SK-N-SH (cell line): ENCODE measurements around the gene CCKAR. TPM values are rescaled to one million over a fixed set of nuclear protein-coding genes. Genes with fewer than 3 reads are reported as not detected.

Experiments
- CTCF ChIA-PET: fragments of 300-600, 350-600 bp; formaldehyde crosslinking; extraction: SDS; loops from one replicate; lab custom pipeline; 2021; lab: Yijun Ruan, JAX
- POLR2A ChIA-PET: fragments of 350-600 bp; sonication (Branson Sonifier 250); formaldehyde crosslinking; extraction: SDS; loops from one replicate; lab custom pipeline; 2020; ENCODE audit warnings: antibody characterized with exemption, inconsistent platforms; lab: Yijun Ruan, JAX
- DNase-seq: peaks from one replicate; pipeline ENCODE4 v3.0.0; 2012
- H2AFZ ChIP-seq: fragments of 200-600 bp; sonication (generic); 2 replicates; pipeline ENCODE4 v1.8.1; 2016; ENCODE audit warnings: antibody characterized with exemption, mild to moderate bottlenecking, low read depth
- H3F3A ChIP-seq: fragments of 200-600 bp; sonication (generic); replicated peaks from 2 replicates; pipeline ENCODE3; 2016; ENCODE audit warnings: antibody characterized with exemption, mild to moderate bottlenecking; ENCODE audit not compliant: insufficient read depth
- H3K27ac ChIP-seq, 2 experiments: fragments of 200-500 bp in 1 of 2; fragments of 200-600 bp in 1 of 2; sonication (Bioruptor generic) in 1 of 2; sonication (generic), shearing (Covaris generic) in 1 of 2; 2 replicates each; pipeline versions ENCODE4 v1.5.1 to v1.6.1; 2014 to 2016; ENCODE audit warnings: low read depth in 2 of 2, inconsistent platforms in 1 of 2, low read length in 1 of 2, mild to moderate bottlenecking in 1 of 2, mixed read lengths in 1 of 2
- H3K27me3 ChIP-seq: fragments of 200-600 bp; sonication (generic), shearing (Covaris generic); 2 replicates; pipeline ENCODE4 v1.6.1; 2016; ENCODE audit warnings: mixed run types; ENCODE audit not compliant: insufficient read depth
- H3K36me3 ChIP-seq, 2 experiments: fragments of 200-500 bp in 1 of 2; fragments of 200-600 bp in 1 of 2; sonication (Bioruptor generic) in 1 of 2; sonication (generic) in 1 of 2; replicated peaks in 1 of 2; 2 replicates each; pipeline versions ENCODE3 to v1.5.1; 2014 to 2016; ENCODE audit warnings: low read length in 1 of 2, mild to moderate bottlenecking in 1 of 2; ENCODE audit not compliant: insufficient read depth in 2 of 2, control insufficient read depth in 1 of 2
- H3K4me1 ChIP-seq, 2 experiments: fragments of 200-500 bp in 1 of 2; fragments of 200-600 bp in 1 of 2; sonication (Bioruptor generic) in 1 of 2; sonication (generic), shearing (Covaris generic) in 1 of 2; 2 replicates each; pipeline versions ENCODE4 v1.5.1 to v1.6.1; 2014 to 2016; ENCODE audit warnings: low read depth in 1 of 2, low read length in 1 of 2, mixed run types in 1 of 2; ENCODE audit not compliant: insufficient read depth in 2 of 2, control insufficient read depth in 1 of 2
- H3K4me2 ChIP-seq: fragments of 200-600 bp; sonication (generic), shearing (Covaris generic); 2 replicates; pipeline ENCODE4 v1.6.1; 2017; ENCODE audit warnings: mixed run types
- H3K4me3 ChIP-seq, 2 experiments: fragments of 200-500 bp in 1 of 2; fragments of 200-600 bp in 1 of 2; sonication (Bioruptor generic) in 1 of 2; sonication (generic), shearing (Covaris generic) in 1 of 2; 2 replicates each; pipeline versions ENCODE4 v1.5.1 to v1.8.1; 2014 to 2016; ENCODE audit warnings: low read depth in 2 of 2, inconsistent platforms in 1 of 2, low read length in 1 of 2, mild to moderate bottlenecking in 1 of 2, mixed read lengths in 1 of 2, moderate library complexity in 1 of 2
- H3K79me2 ChIP-seq: fragments of 200-600 bp; sonication (generic); 2 replicates; pipeline ENCODE4 v1.8.1; 2017; ENCODE audit warnings: mild to moderate bottlenecking; ENCODE audit not compliant: insufficient read depth
- H3K9ac ChIP-seq: fragments of 200-600 bp; sonication (generic); 2 replicates; pipeline ENCODE4 v1.6.1; 2017; ENCODE audit warnings: mixed run types
- H3K9me2 ChIP-seq: fragments of 200-600 bp; sonication (generic); 2 replicates; pipeline ENCODE4 v1.6.1; 2017; ENCODE audit warnings: mixed run types
- H3K9me3 ChIP-seq: fragments of 200-600 bp; sonication (generic); 2 replicates; pipeline ENCODE4 v1.6.1; 2017; ENCODE audit warnings: mixed run types, mild to moderate bottlenecking, moderate library complexity
- H4K20me1 ChIP-seq: fragments of 200-600 bp; sonication (generic); 2 replicates; pipeline ENCODE4 v1.6.1; 2017; ENCODE audit warnings: mild to moderate bottlenecking, mixed run types; ENCODE audit not compliant: insufficient read depth
- CHD2 ChIP-seq: fragments of 150-350 bp; IDR thresholded peaks from 2 replicates; pipeline ENCODE4 v1.6.1; 2018; ENCODE audit warnings: low read length; ENCODE audit not compliant: partially characterized antibody
- ELF1 ChIP-seq: IDR thresholded peaks from 2 replicates; pipeline ENCODE4 v1.4.0; 2012
- EZH2phosphoT487 ChIP-seq: fragments of 200-600 bp; sonication (generic); IDR thresholded peaks from 2 replicates; pipeline ENCODE4 v1.6.1; 2017; ENCODE audit warnings: low read depth, mixed run types, mild to moderate bottlenecking, antibody characterized with exemption, moderate library complexity, borderline replicate concordance
- FOSL2 ChIP-seq: IDR thresholded peaks from 2 replicates; pipeline ENCODE4 v1.4.0; 2012; ENCODE audit warnings: low read depth, mild to moderate bottlenecking, moderate library complexity, borderline replicate concordance
- GABPA ChIP-seq: IDR thresholded peaks from 2 replicates; pipeline ENCODE4 v1.4.0; 2012; ENCODE audit warnings: low read depth, mild to moderate bottlenecking
- GATA2 ChIP-seq: sonication (generic); formaldehyde crosslinking; IDR thresholded peaks from 2 replicates; pipeline ENCODE4 v1.5.0; 2020; ENCODE audit warnings: mild to moderate bottlenecking, missing genetic modification reagents
- JUND ChIP-seq: IDR thresholded peaks from 2 replicates; pipeline ENCODE4 v1.4.0; 2012
- MXI1 ChIP-seq: IDR thresholded peaks from 2 replicates; pipeline ENCODE4 v1.6.1; 2012; ENCODE audit warnings: mild to moderate bottlenecking, low read depth, low read length, improper control_type of control experiment
- POLR2AphosphoS5 ChIP-seq: IDR thresholded peaks from 2 replicates; pipeline ENCODE4 v1.6.1; 2012; ENCODE audit warnings: low read depth, low read length
- RAD21 ChIP-seq: IDR thresholded peaks from 2 replicates; pipeline ENCODE4 v1.6.1; 2012; ENCODE audit warnings: mild to moderate bottlenecking, low read length
- RCOR1 ChIP-seq: fragments of 150-350 bp; IDR thresholded peaks from 2 replicates; pipeline ENCODE4 v1.6.1; 2017; ENCODE audit warnings: antibody characterized with exemption, low read length
- RXRA ChIP-seq: IDR thresholded peaks from 2 replicates; pipeline ENCODE4 v1.4.0; 2012; ENCODE audit warnings: low read depth, mild to moderate bottlenecking, borderline replicate concordance
- TAF1 ChIP-seq: IDR thresholded peaks from 2 replicates; pipeline ENCODE4 v1.6.1; 2012; ENCODE audit warnings: low read depth, mild to moderate bottlenecking, low read length, moderate library complexity, borderline replicate concordance
- YY1 ChIP-seq: IDR thresholded peaks from 2 replicates; pipeline ENCODE4 v1.4.0; 2012; ENCODE audit warnings: low read depth, mild to moderate bottlenecking
- WGBS: methylation state at CpG from one replicate; pipeline ENCODE4 v1.1.6; 2017; ENCODE audit warnings: low lambda C conversion rate; 5-methylcytosine and 5-hydroxymethylcytosine counted together
- polyA plus RNA-seq, 3 experiments: library from polyadenylated mRNA; depleted of rRNA; stranded (reverse); fragments of >200 nt; gene quantifications; 2 replicates each; pipeline ENCODE4 v1.2.3, GENCODE V29; 2012
- TF ChIP-seq, protein P1 (sequence below): IDR thresholded peaks from 2 replicates; pipeline ENCODE4; 2012
- TF ChIP-seq, protein P2 (sequence below): IDR thresholded peaks from 2 replicates; pipeline ENCODE4 v1.4.0; 2012; ENCODE audit warnings: low read depth, borderline replicate concordance
- TF ChIP-seq, protein P3 (sequence below): IDR thresholded peaks from 2 replicates; pipeline ENCODE4 v1.4.0; 2012; ENCODE audit warnings: low read depth, borderline replicate concordance
- TF ChIP-seq, protein P4 (sequence below): fragments of 200-600 bp; sonication (generic); IDR thresholded peaks from 2 replicates; pipeline ENCODE4 v1.6.1; 2017; ENCODE audit warnings: antibody characterized with exemption, mild to moderate bottlenecking, moderate library complexity

CCKAR gene
- polyA plus RNA-seq, 1 of the 3 experiments (the other 2 are of a cell fraction) = not detected

DNA sequence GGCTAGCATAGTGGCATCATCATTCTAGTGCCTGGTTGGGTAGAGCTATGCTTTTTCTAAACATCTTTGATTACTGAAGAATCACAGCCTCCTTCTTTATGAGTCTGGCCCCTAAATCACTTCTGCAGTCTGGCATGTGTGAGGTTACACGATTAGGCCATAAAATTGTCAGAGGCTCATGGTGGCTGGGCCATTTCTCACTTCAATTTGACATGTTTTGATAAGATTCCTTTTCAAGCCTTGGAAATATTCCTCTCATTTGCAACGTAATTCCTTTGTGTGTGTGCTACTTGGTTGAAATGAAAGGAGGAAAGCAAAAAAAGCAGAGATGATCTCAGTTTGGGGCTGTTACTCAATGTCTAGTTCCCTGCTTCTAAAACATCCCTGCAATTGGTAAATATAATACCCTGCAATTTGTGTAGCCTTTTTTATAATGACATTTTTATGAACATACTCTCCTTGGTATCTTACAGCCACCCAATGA lies 6.2 kb downstream of the CCKAR start:
- H3K4me3 ChIP-seq = no peak overlapping the region
- no peaks in the 10 kb centered on the region for H3K36me3 ChIP-seq
- WGBS = 45% methylated on average over 2 of the region's 2 CpGs
- H3K27ac ChIP-seq = no peak overlapping the region
- H2AFZ ChIP-seq = no peak overlapping the region
- no peak overlapping the region for H3K4me2 ChIP-seq
- TF ChIP-seq RAD21 = no peak
- TF ChIP-seq JUND = no peak
- TF ChIP-seq ELF1 = no peak
- TF ChIP-seq GATA2 (CRISPR knock-in tag) = no peak
- no peak for TF ChIP-seq FOSL2
- TF ChIP-seq EZH2phosphoT487 = no peak
- TF ChIP-seq RCOR1 = no peak
- TF ChIP-seq, protein P1, sequence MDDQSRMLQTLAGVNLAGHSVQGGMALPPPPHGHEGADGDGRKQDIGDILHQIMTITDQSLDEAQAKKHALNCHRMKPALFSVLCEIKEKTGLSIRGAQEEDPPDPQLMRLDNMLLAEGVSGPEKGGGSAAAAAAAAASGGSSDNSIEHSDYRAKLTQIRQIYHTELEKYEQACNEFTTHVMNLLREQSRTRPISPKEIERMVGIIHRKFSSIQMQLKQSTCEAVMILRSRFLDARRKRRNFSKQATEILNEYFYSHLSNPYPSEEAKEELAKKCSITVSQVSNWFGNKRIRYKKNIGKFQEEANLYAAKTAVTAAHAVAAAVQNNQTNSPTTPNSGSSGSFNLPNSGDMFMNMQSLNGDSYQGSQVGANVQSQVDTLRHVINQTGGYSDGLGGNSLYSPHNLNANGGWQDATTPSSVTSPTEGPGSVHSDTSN = no peak
- no peak for TF ChIP-seq GABPA
- TF ChIP-seq RXRA = no peak
- TF ChIP-seq POLR2AphosphoS5 = no peak
- no peak for TF ChIP-seq YY1
- TF ChIP-seq, protein P2, sequence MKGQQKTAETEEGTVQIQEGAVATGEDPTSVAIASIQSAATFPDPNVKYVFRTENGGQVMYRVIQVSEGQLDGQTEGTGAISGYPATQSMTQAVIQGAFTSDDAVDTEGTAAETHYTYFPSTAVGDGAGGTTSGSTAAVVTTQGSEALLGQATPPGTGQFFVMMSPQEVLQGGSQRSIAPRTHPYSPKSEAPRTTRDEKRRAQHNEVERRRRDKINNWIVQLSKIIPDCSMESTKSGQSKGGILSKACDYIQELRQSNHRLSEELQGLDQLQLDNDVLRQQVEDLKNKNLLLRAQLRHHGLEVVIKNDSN = no peak
- TF ChIP-seq, protein P3, sequence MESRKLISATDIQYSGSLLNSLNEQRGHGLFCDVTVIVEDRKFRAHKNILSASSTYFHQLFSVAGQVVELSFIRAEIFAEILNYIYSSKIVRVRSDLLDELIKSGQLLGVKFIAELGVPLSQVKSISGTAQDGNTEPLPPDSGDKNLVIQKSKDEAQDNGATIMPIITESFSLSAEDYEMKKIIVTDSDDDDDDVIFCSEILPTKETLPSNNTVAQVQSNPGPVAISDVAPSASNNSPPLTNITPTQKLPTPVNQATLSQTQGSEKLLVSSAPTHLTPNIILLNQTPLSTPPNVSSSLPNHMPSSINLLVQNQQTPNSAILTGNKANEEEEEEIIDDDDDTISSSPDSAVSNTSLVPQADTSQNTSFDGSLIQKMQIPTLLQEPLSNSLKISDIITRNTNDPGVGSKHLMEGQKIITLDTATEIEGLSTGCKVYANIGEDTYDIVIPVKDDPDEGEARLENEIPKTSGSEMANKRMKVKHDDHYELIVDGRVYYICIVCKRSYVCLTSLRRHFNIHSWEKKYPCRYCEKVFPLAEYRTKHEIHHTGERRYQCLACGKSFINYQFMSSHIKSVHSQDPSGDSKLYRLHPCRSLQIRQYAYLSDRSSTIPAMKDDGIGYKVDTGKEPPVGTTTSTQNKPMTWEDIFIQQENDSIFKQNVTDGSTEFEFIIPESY = no peak
- no peak for TF ChIP-seq MXI1
- TF ChIP-seq, protein P4, sequence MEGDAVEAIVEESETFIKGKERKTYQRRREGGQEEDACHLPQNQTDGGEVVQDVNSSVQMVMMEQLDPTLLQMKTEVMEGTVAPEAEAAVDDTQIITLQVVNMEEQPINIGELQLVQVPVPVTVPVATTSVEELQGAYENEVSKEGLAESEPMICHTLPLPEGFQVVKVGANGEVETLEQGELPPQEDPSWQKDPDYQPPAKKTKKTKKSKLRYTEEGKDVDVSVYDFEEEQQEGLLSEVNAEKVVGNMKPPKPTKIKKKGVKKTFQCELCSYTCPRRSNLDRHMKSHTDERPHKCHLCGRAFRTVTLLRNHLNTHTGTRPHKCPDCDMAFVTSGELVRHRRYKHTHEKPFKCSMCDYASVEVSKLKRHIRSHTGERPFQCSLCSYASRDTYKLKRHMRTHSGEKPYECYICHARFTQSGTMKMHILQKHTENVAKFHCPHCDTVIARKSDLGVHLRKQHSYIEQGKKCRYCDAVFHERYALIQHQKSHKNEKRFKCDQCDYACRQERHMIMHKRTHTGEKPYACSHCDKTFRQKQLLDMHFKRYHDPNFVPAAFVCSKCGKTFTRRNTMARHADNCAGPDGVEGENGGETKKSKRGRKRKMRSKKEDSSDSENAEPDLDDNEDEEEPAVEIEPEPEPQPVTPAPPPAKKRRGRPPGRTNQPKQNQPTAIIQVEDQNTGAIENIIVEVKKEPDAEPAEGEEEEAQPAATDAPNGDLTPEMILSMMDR = no peak
- TF ChIP-seq TAF1 = no peak
- no peak for TF ChIP-seq CHD2
- TF ChIP-seq, all 33 proteins: peak for 0
- Histone ChIP-seq H3K9ac (no peak overlapping the region), H3K9me2 (no peaks in the 10 kb centered on the region), H3K9me3 (no peaks in the 10 kb centered on the region), H3K4me1 (peaks cover 0 to 2% of the 10 kb centered on the region in 2 experiments; a peak in 1 of 4 replicates), H3K79me2 (no peaks in the 10 kb centered on the region), H4K20me1 (no peaks in the 10 kb centered on the region), H3K27me3 (no peaks in the 10 kb centered on the region), H3F3A (no peaks in the 10 kb centered on the region)
- ChIA-PET CTCF (no interaction called here), POLR2A (no interaction called here)
- DNase-seq = no peak
